Caco-2 (cell line): ENCODE results near the gene LIPN. TPM values are rescaled to one million over a fixed set of nuclear protein-coding genes. Genes with fewer than 3 reads are reported as not detected.

ENCODE experiments used
- BruUV-seq: library from RNA; stranded (reverse); fragments of 400-500 nt; replicated peaks from 2 replicates; lab custom pipeline; 2021; lab: Mats Ljungman, UMichigan
- CTCF ChIA-PET: fragments of 300-600 bp; sonication (Branson Sonifier 250); formaldehyde crosslinking; loops from one replicate; lab custom pipeline; 2022; ENCODE audit warnings: antibody characterized with exemption; lab: Charles Lee
- POLR2A ChIA-PET: fragments of 300-600 bp; sonication (Branson Sonifier 250); formaldehyde crosslinking; loops from one replicate; lab custom pipeline; 2022; ENCODE audit warnings: antibody characterized with exemption; lab: Charles Lee
- DNase-seq, 2 experiments: peaks; one replicate each; pipeline versions ENCODE4 v3.0.0 to v3.0.0-alpha.2; 2020 to 2022
- H3K27me3 ChIP-seq: replicated peaks from 2 replicates; pipeline ENCODE4 v1.6.0; 2011; ENCODE audit warnings: low read length; ENCODE audit not compliant: control insufficient read depth, insufficient read depth
- H3K36me3 ChIP-seq: 2 replicates; pipeline ENCODE4 v1.5.1; 2011; ENCODE audit warnings: low read length; ENCODE audit not compliant: control insufficient read depth, insufficient read depth
- H3K4me1 ChIP-seq: fragments of 250-450 bp; sonication (Bioruptor Pico); 2 replicates; pipeline ENCODE4 v1.5.1; 2020; ENCODE audit warnings: mild to moderate bottlenecking
- H3K4me3 ChIP-seq: 2 replicates; pipeline ENCODE4 v1.5.1; 2011; ENCODE audit warnings: low read depth, mild to moderate bottlenecking, control low read depth, low read length
- H3K9me3 ChIP-seq: fragments of 250-450 bp; sonication (Bioruptor Pico); 2 replicates; pipeline ENCODE4 v1.5.1; 2020; ENCODE audit warnings: mild to moderate bottlenecking, moderate library complexity
- H3K27ac Mint-ChIP-seq: one replicate; pipeline ENCODE4 v1.8.0; 2022; ENCODE audit warnings: mixed read lengths; ENCODE audit not compliant: unreplicated experiment
- H3K27me3 Mint-ChIP-seq: one replicate; pipeline ENCODE4 v1.8.0; 2022; ENCODE audit warnings: mixed read lengths; ENCODE audit not compliant: insufficient read depth, unreplicated experiment
- H3K36me3 Mint-ChIP-seq: one replicate; pipeline ENCODE4 v1.8.0; 2022; ENCODE audit warnings: mild to moderate bottlenecking, mixed read lengths; ENCODE audit not compliant: insufficient read depth, unreplicated experiment
- H3K4me1 Mint-ChIP-seq: one replicate; pipeline ENCODE4 v1.8.0; 2022; ENCODE audit warnings: low read depth, mixed read lengths; ENCODE audit not compliant: unreplicated experiment
- H3K4me3 Mint-ChIP-seq: one replicate; pipeline ENCODE4 v1.8.0; 2022; ENCODE audit warnings: mild to moderate bottlenecking, moderate library complexity, mixed read lengths; ENCODE audit not compliant: unreplicated experiment
- H3K9me3 Mint-ChIP-seq: one replicate; pipeline ENCODE4 v1.8.0; 2022; ENCODE audit warnings: mixed read lengths; ENCODE audit not compliant: unreplicated experiment
- CTCF ChIP-seq, 2 experiments: fragments of 200-600 bp in 1 of 2; IDR thresholded peaks; 1 replicate in 1 of 2; 2 replicates in 1 of 2; pipeline versions ENCODE4 v1.5.1 to v1.8.0; 2011 to 2022; ENCODE audit warnings: antibody characterized with exemption in 1 of 2, control low read depth in 1 of 2, inconsistent platforms in 1 of 2, low read depth in 1 of 2, low read length in 1 of 2, mild to moderate bottlenecking in 1 of 2, moderate library complexity in 1 of 2; ENCODE audit not compliant: insufficient read depth in 1 of 2, severe bottlenecking in 1 of 2, unreplicated experiment in 1 of 2
- intact Hi-C: fragments of 100-400 bp; cut with micrococcal nuclease; formaldehyde crosslinking; loops from one replicate; pipeline ENCODE4 v1.10.0; 2022; ENCODE audit not compliant: unreplicated experiment
- total RNA-seq: library from RNA; stranded (reverse); gene quantifications from 2 replicates; pipeline ENCODE4 v1.2.3, GENCODE V29; 2022

Gene LIPN
- total RNA-seq, 1 experiment from 2014 or later: not detected

- Mint-ChIP-seq H3K36me3 (no peaks in the 10 kb centered on the region), H3K4me1 (no peaks in the 10 kb centered on the region), H3K9me3 (no peaks in the 10 kb centered on the region), H3K27me3 (peaks cover 7% of the 10 kb centered on the region), H3K27ac (no peak overlapping the region), H3K4me3 (no peak overlapping the region)
- no peaks in the 10 kb centered on the region for H3K36me3 ChIP-seq
- ChIA-PET CTCF (interaction anchor here (1.1 kb wide), 1 partner anchor 205 kb away, joined by 3 read pairs; the partner anchor contains the start of gene RNLS), POLR2A (no interaction called here)
- TF ChIP-seq CTCF (IDR thresholded peaks at IDR 0.05; ENCODE audit: insufficient read depth in 1 of 2, low read depth in 1 of 2, low read length in 1 of 2, severe bottlenecking in 1 of 2, unreplicated experiment in 1 of 2): no peak
- no peaks in the 10 kb centered on the region for H3K4me1 ChIP-seq
- no peak for DNase-seq
- no peaks in the 10 kb centered on the region for H3K9me3 ChIP-seq
- no peak overlapping the region for H3K4me3 ChIP-seq
- intact Hi-C loops: no loop called here
- no peaks in the 10 kb centered on the region; the same call in 1 of the 2 replicates for H3K27me3 ChIP-seq
- no TSS peak for BruUV-seq
These were observed 27.6 kb downstream of the LIPN start for GRCh38 chr10:88787463-88787862.

DNA sequence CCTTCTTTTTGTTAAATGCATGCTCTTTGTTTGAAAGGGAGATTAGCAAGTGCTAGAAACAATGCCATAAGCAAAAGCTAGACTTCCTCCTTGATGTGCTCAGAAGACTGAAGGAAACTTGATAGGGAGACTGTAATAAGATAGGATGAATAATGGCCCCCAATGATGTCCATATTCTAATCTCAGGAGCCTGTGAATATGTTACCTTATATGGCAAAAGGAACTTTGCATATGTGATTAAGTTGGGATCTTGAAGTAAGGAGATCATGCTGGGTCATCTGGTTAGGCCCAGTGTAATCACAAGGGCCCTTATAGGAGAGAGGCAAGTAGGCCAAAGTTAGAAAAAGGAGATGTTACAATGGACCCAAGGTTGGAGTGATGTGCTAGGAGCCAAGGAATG, 29.1 kb downstream of the LIPN start:
- no peaks in the 10 kb centered on the region for H3K36me3 ChIP-seq
- no peak overlapping the region for H3K27ac Mint-ChIP-seq
- H3K9me3 ChIP-seq: no peaks in the 10 kb centered on the region
- no peaks in the 10 kb centered on the region for H3K4me1 ChIP-seq
- peaks cover 5% of the 10 kb centered on the region for H3K27me3 Mint-ChIP-seq
- DNase-seq: no peak
- no peak overlapping the region for H3K4me3 Mint-ChIP-seq
- no peak for TF ChIP-seq CTCF (IDR thresholded peaks at IDR 0.05; ENCODE audit: insufficient read depth in 1 of 2, low read depth in 1 of 2, low read length in 1 of 2, severe bottlenecking in 1 of 2, unreplicated experiment in 1 of 2)
- H3K4me3 ChIP-seq: no peak overlapping the region
- no peaks in the 10 kb centered on the region; the same call in 1 of the 2 replicates for H3K27me3 ChIP-seq
- H3K36me3 Mint-ChIP-seq: no peaks in the 10 kb centered on the region
- intact Hi-C loops: no loop called here
- POLR2A ChIA-PET: no interaction called here
- no TSS peak for BruUV-seq
- CTCF ChIA-PET: no interaction called here
- no peaks in the 10 kb centered on the region for H3K9me3 Mint-ChIP-seq
- no peaks in the 10 kb centered on the region for H3K4me1 Mint-ChIP-seq

DNA sequence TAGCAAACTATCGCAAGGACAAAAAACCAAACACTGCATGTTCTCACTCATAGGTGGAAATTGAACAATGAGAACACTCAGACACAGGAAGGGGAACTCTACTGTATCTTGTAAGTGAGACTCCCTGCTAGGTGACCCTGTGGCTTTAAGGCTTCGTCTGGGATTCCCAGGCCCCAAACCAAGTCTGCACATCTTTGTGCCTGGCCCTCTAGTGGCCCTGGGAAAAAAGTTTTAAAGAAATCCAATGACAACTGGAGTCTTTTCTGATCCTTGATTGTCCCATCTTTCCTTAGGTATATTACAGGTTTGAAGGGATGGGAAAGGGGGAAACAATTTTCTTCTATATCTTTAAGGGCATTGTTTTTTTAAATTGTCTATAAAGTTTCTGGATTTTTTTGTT, 32.1 kb downstream of the LIPN start:
- H3K4me3 ChIP-seq: no peak overlapping the region
- no TSS peak for BruUV-seq
- no peaks in the 10 kb centered on the region for H3K9me3 ChIP-seq
- CTCF ChIA-PET: no interaction called here
- Mint-ChIP-seq H3K9me3 (no peaks in the 10 kb centered on the region), H3K4me3 (no peak overlapping the region), H3K4me1 (no peaks in the 10 kb centered on the region), H3K27me3 (peaks cover 7% of the 10 kb centered on the region), H3K36me3 (no peaks in the 10 kb centered on the region), H3K27ac (no peak overlapping the region)
- H3K27me3 ChIP-seq: no peaks in the 10 kb centered on the region
- intact Hi-C loops: loop anchor here (1.0 to 5.0 kb wide), 3 partner anchors 104 to 227 kb away; partner anchors contain the start of gene RNLS
- TF ChIP-seq CTCF (IDR thresholded peaks at IDR 0.05; ENCODE audit: insufficient read depth in 1 of 2, low read depth in 1 of 2, low read length in 1 of 2, severe bottlenecking in 1 of 2, unreplicated experiment in 1 of 2): peak; percentile 66 to 73
- POLR2A ChIA-PET: no interaction called here
- H3K4me1 ChIP-seq: no peaks in the 10 kb centered on the region
- H3K36me3 ChIP-seq: no peaks in the 10 kb centered on the region
- DNase-seq: peak; percentile 49 to 52
